SW480 (cell line): ENCODE data around the gene ANAPC2.

ENCODE experiments used
- DNase-seq: peaks from one replicate; pipeline ENCODE4 v3.0.0-alpha.2; 2016; ENCODE audit warnings: low spot score

Gene ANAPC2

GRCh38 chr9:137188490-137189296, at the start of gene ANAPC2, which contains the start of gene SSNA1:
TSS of gene ANAPC2 (minus strand) at chr9:137188560. CDS start at chr9:137188532, 28 bp downstream.
TSS of gene SSNA1 (plus strand) at chr9:137188676. CDS start at chr9:137188727, 51 bp downstream.
- DNase-seq = peak; percentile 88

DNA sequence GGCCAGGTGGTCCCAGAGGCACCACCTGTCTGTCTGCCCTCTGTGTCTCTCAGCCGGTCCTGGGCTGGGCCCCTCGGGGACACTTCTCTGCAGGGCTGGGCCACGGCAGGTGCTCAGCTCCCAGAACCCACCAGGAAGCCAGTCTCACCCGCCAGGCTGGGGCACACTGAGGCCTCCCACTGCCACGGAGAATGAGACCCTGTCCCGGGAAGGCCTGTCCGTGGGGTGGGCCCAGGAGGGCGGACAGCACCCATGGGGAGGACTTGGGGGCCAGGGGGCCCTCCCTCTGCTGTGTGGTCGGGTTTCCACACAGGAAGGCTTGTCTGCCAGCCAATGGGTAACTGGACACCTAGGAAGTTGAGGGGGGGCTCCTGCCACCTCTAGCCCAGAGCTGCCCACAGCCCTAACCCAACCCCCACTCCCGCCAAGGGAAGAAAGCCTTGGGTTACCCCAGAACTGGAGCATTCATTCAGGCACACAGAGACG, 48.6 kb upstream of the ANAPC2 start:
- no peak for DNase-seq

GRCh38 chr9:137236238-137236935, 48.0 kb upstream of the ANAPC2 start:
- DNase-seq = peak; percentile 71

- no peak for DNase-seq
Observed at GRCh38 chr9:137235424-137236237, 47.3 kb upstream of the ANAPC2 start.

- DNase-seq = no peak
Observed at GRCh38 chr9:137234758-137235423, 46.5 kb upstream of the ANAPC2 start.

GRCh38 chr9:137234055-137234697, 45.8 kb upstream of the ANAPC2 start:
- no peak for DNase-seq

- DNase-seq = no peak
Observed at GRCh38 chr9:137233143-137233980, 45.0 kb upstream of the ANAPC2 start.

GRCh38 chr9:137232510-137232909, 44.1 kb upstream of the ANAPC2 start:
- DNase-seq = no peak

DNA sequence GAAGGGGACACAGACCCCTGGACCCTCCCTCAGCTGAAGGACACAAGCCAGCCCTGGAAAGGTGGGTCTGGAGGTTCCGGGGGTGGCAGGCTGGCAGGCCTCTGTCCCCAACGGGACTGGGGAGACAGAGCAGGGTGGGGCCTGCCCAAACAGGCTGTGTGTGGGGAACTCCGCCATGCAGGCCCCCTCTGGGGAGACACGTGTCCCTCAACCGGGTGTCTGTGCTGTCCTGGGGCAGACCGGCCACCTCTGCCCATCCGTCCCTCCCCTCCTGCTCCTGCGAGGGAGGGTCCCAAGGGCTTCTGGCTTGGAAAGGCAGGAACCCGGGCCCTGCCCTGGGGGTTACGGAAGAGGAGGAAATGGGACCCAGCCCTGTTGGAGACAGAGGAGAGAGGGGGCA, 43.7 kb upstream of the ANAPC2 start:
- DNase-seq = no peak

- no peak for DNase-seq
Observed at GRCh38 chr9:137231372-137232039, 43.1 kb upstream of the ANAPC2 start.

DNA sequence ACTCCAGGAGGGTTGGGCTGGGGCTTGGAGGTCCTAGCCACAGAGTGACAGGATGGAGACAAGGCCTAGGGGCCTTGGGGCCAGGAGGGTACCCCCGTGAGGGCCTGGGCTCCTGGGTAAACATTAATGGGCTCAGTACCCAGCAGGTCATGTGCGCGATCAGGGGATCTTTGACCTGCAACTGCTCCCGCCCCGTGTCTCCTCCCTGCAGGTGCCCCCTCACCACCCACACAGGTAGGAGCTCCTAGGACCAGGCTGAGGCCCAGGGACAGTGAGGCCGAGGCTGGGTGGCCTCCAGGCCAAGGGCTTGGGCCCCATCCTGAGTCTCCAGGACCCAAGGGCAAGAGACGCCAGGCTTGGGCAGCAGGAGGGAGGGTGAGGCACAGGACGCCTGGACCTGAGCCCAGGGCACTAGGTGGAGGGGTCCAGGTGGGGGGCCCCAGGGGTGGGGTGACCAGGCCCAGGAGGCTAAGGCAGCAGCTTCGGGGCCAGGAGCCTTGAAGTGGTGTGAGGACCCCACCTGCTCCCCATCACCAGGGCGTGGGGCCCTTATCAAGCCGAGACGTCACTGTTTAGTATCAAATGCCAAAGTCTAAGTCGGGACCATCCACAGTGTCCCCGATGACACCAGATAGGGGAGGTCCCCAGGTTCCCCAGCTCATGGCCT, 42.5 kb upstream of the ANAPC2 start, which contains the start of gene SLC34A3:
SLC34A3 (plus strand) TSS at position 197 of the 667 bp plus-strand sequence. CDS start 802 bp downstream, outside the sequence.
- DNase-seq = no peak

GRCh38 chr9:137229903-137230704, 41.7 kb upstream of the ANAPC2 start:
- DNase-seq = no peak

GRCh38 chr9:137228968-137229896, 40.9 kb upstream of the ANAPC2 start:
- DNase-seq = no peak

GRCh38 chr9:137228506-137228967, 40.2 kb upstream of the ANAPC2 start:
- DNase-seq = no peak

GRCh38 chr9:137227853-137228505, 39.6 kb upstream of the ANAPC2 start:
- DNase-seq = no peak
